HL-60 (cell line): Measurements from ENCODE around the gene KLHL28.

Experiments
- DNase-seq, 2 experiments: peaks; one replicate each; pipeline ENCODE4 v3.0.0-alpha.2; 2010 to 2020; ENCODE audit warnings: low read depth in 1 of 2, low spot score in 1 of 2
- H3K27ac ChIP-seq: fragments of 250-450 bp; sonication (Bioruptor Pico); replicated peaks from 2 replicates; pipeline ENCODE4 v1.5.1; 2020; ENCODE audit warnings: mild to moderate bottlenecking, moderate library complexity
- H3K27me3 ChIP-seq: fragments of 250-450 bp; sonication (Bioruptor Pico); 2 replicates; pipeline ENCODE4 v1.5.1; 2021; ENCODE audit warnings: mild to moderate bottlenecking, moderate library complexity; ENCODE audit not compliant: insufficient read depth, poor library complexity, severe bottlenecking
- H3K4me3 ChIP-seq: replicated peaks from 2 replicates; pipeline ENCODE4 v1.5.1; 2011; ENCODE audit warnings: mild to moderate bottlenecking, control low read depth, low read length; ENCODE audit not compliant: insufficient read depth
- CTCF ChIP-seq: IDR thresholded peaks from one replicate; pipeline ENCODE4 v1.5.1; 2011; ENCODE audit warnings: low read length, control low read depth, inconsistent platforms; ENCODE audit not compliant: insufficient read depth
- GABPA ChIP-seq: IDR thresholded peaks from 2 replicates; pipeline ENCODE4 v1.6.1; 2012; ENCODE audit warnings: low read depth
- POLR2AphosphoS5 ChIP-seq: IDR thresholded peaks from 2 replicates; pipeline ENCODE4 v1.6.1; 2012; ENCODE audit warnings: low read depth
- REST ChIP-seq: IDR thresholded peaks from 2 replicates; pipeline ENCODE4 v1.6.1; 2012; ENCODE audit warnings: low read depth; ENCODE audit not compliant: insufficient replicate concordance
- SPI1 ChIP-seq: IDR thresholded peaks from 2 replicates; pipeline ENCODE4 v1.6.1; 2012; ENCODE audit warnings: low read depth, mild to moderate bottlenecking, borderline replicate concordance

KLHL28 gene

GRCh38 chr14:44928793-44929192 lies 33.0 kb downstream of the KLHL28 start:
- no peak for DNase-seq
- H3K27me3 ChIP-seq: no peaks in the 10 kb centered on the region
- no peak overlapping the region for H3K4me3 ChIP-seq
- no peak overlapping the region for H3K27ac ChIP-seq
- TF ChIP-seq REST: no peak
- TF ChIP-seq SPI1: no peak
- TF ChIP-seq GABPA: no peak
- TF ChIP-seq CTCF: no peak

GRCh38 chr14:44914849-44915248 lies 46.9 kb downstream of the KLHL28 start:
- no peak for TF ChIP-seq REST
- TF ChIP-seq SPI1: no peak
- TF ChIP-seq CTCF: no peak
- no peak for TF ChIP-seq GABPA
- no peak for TF ChIP-seq POLR2AphosphoS5
- Histone ChIP-seq H3K4me3 (no peak overlapping the region), H3K27ac (no peak overlapping the region), H3K27me3 (peaks cover 16% of the 10 kb centered on the region)
- no peak for DNase-seq

GRCh38 chr14:44912041-44912869 lies 49.5 kb downstream of the KLHL28 start:
- Histone ChIP-seq H3K27me3 (peaks cover 16% of the 10 kb centered on the region), H3K4me3 (no peak overlapping the region; the same call in 1 of the 2 replicates), H3K27ac (no peak overlapping the region)
- TF ChIP-seq SPI1: no peak
- TF ChIP-seq POLR2AphosphoS5: no peak
- TF ChIP-seq CTCF: no peak
- no peak for TF ChIP-seq GABPA
- no peak for TF ChIP-seq REST
- DNase-seq: no peak
